GM23338 (cell line): ENCODE data around the gene AMPH. TPM values are rescaled to one million over a fixed set of nuclear protein-coding genes. Genes with fewer than 3 reads are reported as not detected.

Experiments
- ATAC-seq: fragments of 200-7000 bp; cut with Tn5 transposase; 3 replicates; pipeline ENCODE4 v1.9.1; 2020
- DNase-seq: peaks from one replicate; pipeline ENCODE4 v3.0.0-alpha.2; 2015; ENCODE audit warnings: low spot score
- H2AFZ ChIP-seq: fragments of 200-600 bp; sonication (generic); 2 replicates; pipeline ENCODE4 v1.8.0; 2016; ENCODE audit warnings: antibody characterized with exemption, mild to moderate bottlenecking, moderate library complexity
- H3F3A ChIP-seq: fragments of 200-600 bp; sonication (generic); replicated peaks from 2 replicates; pipeline ENCODE4 v1.8.0; 2017; ENCODE audit warnings: antibody characterized with exemption, mixed run types, low read depth
- H3K27ac ChIP-seq: fragments of 200-600 bp; sonication (generic); 2 replicates; pipeline ENCODE4 v1.6.1; 2016; ENCODE audit warnings: low read depth
- H3K27me3 ChIP-seq: fragments of 200-600 bp; sonication (generic); 2 replicates; pipeline ENCODE4 v1.8.0; 2016; ENCODE audit warnings: mild to moderate bottlenecking, mixed run types, moderate library complexity; ENCODE audit not compliant: insufficient read depth
- H3K36me3 ChIP-seq: fragments of 200-600 bp; sonication (generic); 2 replicates; pipeline ENCODE4 v1.8.0; 2016; ENCODE audit warnings: mild to moderate bottlenecking; ENCODE audit not compliant: insufficient read depth
- H3K4me1 ChIP-seq: fragments of 200-600 bp; sonication (generic); 2 replicates; pipeline ENCODE4 v1.8.0; 2016; ENCODE audit warnings: mild to moderate bottlenecking, moderate library complexity; ENCODE audit not compliant: insufficient read depth
- H3K4me2 ChIP-seq: fragments of 200-600 bp; sonication (generic); 2 replicates; pipeline ENCODE4 v1.7.1; 2017; ENCODE audit warnings: mixed run types
- H3K4me3 ChIP-seq: fragments of 200-600 bp; sonication (generic); 2 replicates; pipeline ENCODE4 v1.6.1; 2016; ENCODE audit warnings: mixed run types
- H3K79me2 ChIP-seq: fragments of 200-600 bp; sonication (generic); replicated peaks from 2 replicates; pipeline ENCODE4 v1.8.0; 2017; ENCODE audit warnings: mild to moderate bottlenecking; ENCODE audit not compliant: insufficient read depth
- H3K9me2 ChIP-seq: fragments of 200-600 bp; sonication (generic); 2 replicates; pipeline ENCODE4 v1.8.0; 2017; ENCODE audit not compliant: insufficient read depth
- H4K20me1 ChIP-seq: fragments of 200-600 bp; sonication (generic); replicated peaks from 2 replicates; pipeline ENCODE4 v1.8.0; 2017; ENCODE audit warnings: mild to moderate bottlenecking; ENCODE audit not compliant: insufficient read depth
- H3K27ac Mint-ChIP-seq: 2 replicates; pipeline ENCODE4 v1.8.0; 2020; ENCODE audit warnings: inconsistent platforms, mild to moderate bottlenecking, moderate library complexity, mixed read lengths
- H3K27me3 Mint-ChIP-seq: 3 replicates; pipeline ENCODE4 v1.8.0; 2022; ENCODE audit warnings: low read depth, mild to moderate bottlenecking, moderate library complexity, mixed read lengths, inconsistent platforms; ENCODE audit not compliant: insufficient read depth, poor library complexity
- H3K36me3 Mint-ChIP-seq: 3 replicates; pipeline ENCODE4 v1.8.0; 2021; ENCODE audit warnings: low read depth, mild to moderate bottlenecking, inconsistent platforms, moderate library complexity, mixed read lengths
- H3K4me1 Mint-ChIP-seq: 3 replicates; pipeline ENCODE4 v1.8.0; 2020; ENCODE audit warnings: mild to moderate bottlenecking, inconsistent platforms, mixed read lengths
- H3K4me3 Mint-ChIP-seq: 3 replicates; pipeline ENCODE4 v1.8.0; 2021; ENCODE audit warnings: moderate library complexity, mild to moderate bottlenecking, inconsistent platforms, mixed read lengths
- H3K9me3 Mint-ChIP-seq: 3 replicates; pipeline ENCODE4 v1.8.0; 2020; ENCODE audit warnings: moderate library complexity, mild to moderate bottlenecking, inconsistent platforms, mixed read lengths
- JUNB ChIP-seq: IDR thresholded peaks from one replicate; pipeline ENCODE4 v1.6.1; 2016; ENCODE audit warnings: antibody characterized with exemption; ENCODE audit not compliant: unreplicated experiment
- NANOG ChIP-seq: IDR thresholded peaks from 2 replicates; pipeline ENCODE4 v1.6.1; 2016; ENCODE audit warnings: antibody characterized with exemption, borderline replicate concordance
- POLR2AphosphoS5 ChIP-seq: IDR thresholded peaks from 2 replicates; pipeline ENCODE4 v1.6.1; 2016; ENCODE audit warnings: antibody characterized with exemption, low read depth
- STAT1 ChIP-seq: IDR thresholded peaks from one replicate; pipeline ENCODE4 v1.6.1; 2016; ENCODE audit warnings: antibody characterized with exemption; ENCODE audit not compliant: unreplicated experiment
- ZNF331 ChIP-seq: fragments of 250-450 bp; sonication (Bioruptor Pico); IDR thresholded peaks from 2 replicates; pipeline ENCODE4 v1.5.0; 2020; ENCODE audit warnings: low read depth, mild to moderate bottlenecking, moderate library complexity
- polyA plus RNA-seq: library from polyadenylated mRNA; unstranded; fragments of >200 nt; fragmentation: Nextera tagmentation; extraction: Ambion mirVana; gene quantifications from 2 replicates; pipeline ENCODE4 v1.2.1, GENCODE V29; 2016
- total RNA-seq: library from RNA; depleted of rRNA; stranded (reverse); fragments of >200 nt; shearing (Covaris generic); gene quantifications from 2 replicates; pipeline ENCODE4 v1.2.3, GENCODE V29; 2014

Gene AMPH
- total and polyA plus RNA-seq, 2 experiments from 2014 or later = 4.8 to 10.2 TPM

- Histone ChIP-seq H3K9me2 (0 out of 2 replicates have a peak, but pooled peaks cover 9% of the 10 kb centered on the region), H3K4me1 (no peaks in the 10 kb centered on the region)
- no peak for TF ChIP-seq NANOG
- TF ChIP-seq JUNB = no peak
- no peak for TF ChIP-seq POLR2AphosphoS5
- no peak for TF ChIP-seq STAT1
Measured at GRCh38 chr7:38594949-38595348, 36.2 kb downstream of the AMPH start.

DNA sequence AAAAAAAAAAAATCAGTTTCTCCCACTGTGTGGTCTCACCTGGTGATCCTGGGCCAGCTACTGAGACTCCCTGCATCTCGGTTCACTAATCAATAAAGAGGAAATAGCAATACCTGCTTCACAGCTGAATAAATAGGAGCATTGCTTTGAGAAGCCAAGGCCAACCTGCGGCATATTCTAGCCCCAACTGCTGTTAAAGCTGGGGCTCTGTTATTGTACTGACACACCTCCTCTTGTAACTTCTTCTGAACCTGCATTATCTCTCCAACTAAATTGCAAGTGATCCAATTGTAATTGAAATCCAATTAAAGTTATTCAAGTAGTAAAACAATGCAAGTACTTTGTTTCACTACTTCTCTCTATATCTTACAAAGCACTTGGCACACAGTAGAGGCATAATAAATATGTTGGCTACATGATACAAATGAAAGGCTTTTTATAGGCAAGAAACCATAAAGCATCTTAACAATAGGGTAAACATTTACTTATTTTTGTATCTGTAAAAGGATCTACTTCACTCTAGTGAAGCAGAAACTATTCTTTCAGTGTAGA, 38.4 kb downstream of the AMPH start:
- H3K9me3 Mint-ChIP-seq = peaks cover 8% of the 10 kb centered on the region; the same call in 2 of the 3 replicates
- Histone ChIP-seq H3K27me3 (no peaks in the 10 kb centered on the region), H3K4me1 (no peaks in the 10 kb centered on the region), H3K27ac (no peak overlapping the region), H3K4me3 (no peak overlapping the region), H3K9me2 (0 out of 2 replicates have a peak, but pooled peaks cover 9% of the 10 kb centered on the region), H3F3A (no peaks in the 10 kb centered on the region), H3K4me2 (no peak overlapping the region), H4K20me1 (no peaks in the 10 kb centered on the region), H2AFZ (no peak overlapping the region), H3K36me3 (no peaks in the 10 kb centered on the region), H3K79me2 (no peaks in the 10 kb centered on the region)
- peaks cover 5% of the 10 kb centered on the region for H3K27me3 Mint-ChIP-seq
- H3K27ac Mint-ChIP-seq = no peak overlapping the region
- H3K4me1 Mint-ChIP-seq = no peaks in the 10 kb centered on the region
- no peak for TF ChIP-seq JUNB
- no peak for TF ChIP-seq ZNF331 (CRISPR knock-in tag)
- H3K4me3 Mint-ChIP-seq = no peak overlapping the region
- H3K36me3 Mint-ChIP-seq = peaks cover 11% of the 10 kb centered on the region
- no peak for DNase-seq
- no peak for ATAC-seq

More at GRCh38 chr7:38594949-38595348, 36.2 kb downstream of the AMPH start:
- Histone ChIP-seq H3K27ac (no peak overlapping the region), H3K4me2 (no peak overlapping the region), H3K79me2 (no peaks in the 10 kb centered on the region), H2AFZ (no peak overlapping the region), H3K4me3 (no peak overlapping the region), H3K36me3 (no peaks in the 10 kb centered on the region), H3K27me3 (no peaks in the 10 kb centered on the region), H3F3A (no peaks in the 10 kb centered on the region), H4K20me1 (no peaks in the 10 kb centered on the region)
- ATAC-seq (no peak; the same call in 2 of the 3 replicates), DNase-seq (peak; percentile 19)
- Mint-ChIP-seq H3K4me3 (no peak overlapping the region), H3K36me3 (peaks cover 11% of the 10 kb centered on the region), H3K9me3 (peaks cover 8% of the 10 kb centered on the region; the same call in 2 of the 3 replicates), H3K27ac (no peak overlapping the region), H3K4me1 (no peaks in the 10 kb centered on the region), H3K27me3 (peaks cover 5% of the 10 kb centered on the region)

GRCh38 chr7:38585572-38586354, 45.4 kb downstream of the AMPH start:
- no peak for DNase-seq
- no peak overlapping the region for H3K27ac Mint-ChIP-seq
- Histone ChIP-seq H4K20me1 (no peaks in the 10 kb centered on the region), H3K79me2 (no peaks in the 10 kb centered on the region), H3K4me2 (no peak overlapping the region), H3K4me3 (no peak overlapping the region), H3K27ac (no peak overlapping the region), H2AFZ (no peak overlapping the region), H3K27me3 (no peaks in the 10 kb centered on the region), H3F3A (no peaks in the 10 kb centered on the region), H3K36me3 (no peaks in the 10 kb centered on the region), H3K4me1 (no peaks in the 10 kb centered on the region), H3K9me2 (no peaks in the 10 kb centered on the region)
- H3K27me3 Mint-ChIP-seq = no peaks in the 10 kb centered on the region
- no peaks in the 10 kb centered on the region for H3K36me3 Mint-ChIP-seq
- no peaks in the 10 kb centered on the region for H3K9me3 Mint-ChIP-seq
- H3K4me3 Mint-ChIP-seq = no peak overlapping the region
- TF ChIP-seq POLR2AphosphoS5 (no peak), ZNF331 (CRISPR knock-in tag) (no peak)
- no peak for ATAC-seq
- no peaks in the 10 kb centered on the region for H3K4me1 Mint-ChIP-seq
